ENCODE data around the gene OBSCN. TPM values are rescaled to one million over a fixed set of nuclear protein-coding genes. Genes with fewer than 3 reads are reported as not detected.

The OBSCN gene
- total and polyA plus RNA-seq, 2 donors (not counting 3 experiments of a cell fraction or from before 2014, with no cell fraction given) = 1.5 to 2.9 TPM

GRCh38 chr1:228194921-228195812 lies 12.7 kb upstream of the OBSCN start:
- DNase-seq (ENCODE audit: low read depth, low spot score) (no peak), FAIRE-seq (no peak)
- H3K9me1 ChIP-seq (replicated peaks; ENCODE audit: control insufficient read depth, extremely low read depth, insufficient read depth, low read length) = no peaks in the 10 kb centered on the region
- no peak overlapping the region for H3K4me2 ChIP-seq (ENCODE audit: insufficient read depth, low read length)
- TF ChIP-seq GATA2 (IDR thresholded peaks at IDR 0.05; ENCODE audit: insufficient read depth, insufficient read length, low read depth, low read length) = no peak
- TF ChIP-seq POLR2AphosphoS5 (IDR thresholded peaks at IDR 0.05; ENCODE audit: insufficient read depth, low read depth, low read length) = no peak
- TF ChIP-seq, protein P1, sequence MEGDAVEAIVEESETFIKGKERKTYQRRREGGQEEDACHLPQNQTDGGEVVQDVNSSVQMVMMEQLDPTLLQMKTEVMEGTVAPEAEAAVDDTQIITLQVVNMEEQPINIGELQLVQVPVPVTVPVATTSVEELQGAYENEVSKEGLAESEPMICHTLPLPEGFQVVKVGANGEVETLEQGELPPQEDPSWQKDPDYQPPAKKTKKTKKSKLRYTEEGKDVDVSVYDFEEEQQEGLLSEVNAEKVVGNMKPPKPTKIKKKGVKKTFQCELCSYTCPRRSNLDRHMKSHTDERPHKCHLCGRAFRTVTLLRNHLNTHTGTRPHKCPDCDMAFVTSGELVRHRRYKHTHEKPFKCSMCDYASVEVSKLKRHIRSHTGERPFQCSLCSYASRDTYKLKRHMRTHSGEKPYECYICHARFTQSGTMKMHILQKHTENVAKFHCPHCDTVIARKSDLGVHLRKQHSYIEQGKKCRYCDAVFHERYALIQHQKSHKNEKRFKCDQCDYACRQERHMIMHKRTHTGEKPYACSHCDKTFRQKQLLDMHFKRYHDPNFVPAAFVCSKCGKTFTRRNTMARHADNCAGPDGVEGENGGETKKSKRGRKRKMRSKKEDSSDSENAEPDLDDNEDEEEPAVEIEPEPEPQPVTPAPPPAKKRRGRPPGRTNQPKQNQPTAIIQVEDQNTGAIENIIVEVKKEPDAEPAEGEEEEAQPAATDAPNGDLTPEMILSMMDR (IDR thresholded peaks at IDR 0.05; ENCODE audit: extremely low read depth in 1 of 2, insufficient read depth in 1 of 2, low read depth in 1 of 2, low read length in 2 of 2) = no peak
- no peak for TF ChIP-seq FOS (IDR thresholded peaks at IDR 0.05; ENCODE audit: borderline replicate concordance, insufficient read depth, low read length)
- TF ChIP-seq JUN (IDR thresholded peaks at IDR 0.05; ENCODE audit: borderline replicate concordance, insufficient read depth, insufficient read length, low read depth) = no peak
- TF ChIP-seq MYC (IDR thresholded peaks at IDR 0.05; ENCODE audit: low read depth, low read length) = no peak
- no peak for TF ChIP-seq MAX (IDR thresholded peaks at IDR 0.05; ENCODE audit: insufficient read depth, insufficient read length)
- TF ChIP-seq POLR2A (IDR thresholded peaks at IDR 0.05; ENCODE audit: low read depth, low read length) = no peak
- TF ChIP-seq EZH2 (IDR thresholded peaks at IDR 0.05; ENCODE audit: borderline replicate concordance, low read depth, low read length, severe bottlenecking) = no peak
- ChIA-PET CTCF (no interaction called here), POLR2A (no interaction called here)
- dilution Hi-C loops (cut with MboI; ENCODE audit: extremely low pct_ligation_motif_present, low sequenced_read_pairs) (no loop called here), intact Hi-C loops (cut with micrococcal nuclease) (no loop called here)
- no peaks in the 10 kb centered on the region for H3K27me3 ChIP-seq (ENCODE audit: control insufficient read depth in 2 of 2, insufficient read depth in 2 of 2, low read length in 2 of 2)
- H3K9ac ChIP-seq (replicated peaks; ENCODE audit: extremely low read depth, insufficient read depth, low read length) = no peak overlapping the region
- no peak overlapping the region for H3K4me3 ChIP-seq (replicated peaks in 1 of 3; ENCODE audit: insufficient read depth in 1 of 3, low read depth in 1 of 3, low read length in 3 of 3)
- H3K4me1 ChIP-seq (ENCODE audit: control insufficient read depth, extremely low read depth, insufficient read depth, low read length) = no peaks in the 10 kb centered on the region
- BruUV-seq (replicated peaks) = no TSS peak
- no peaks in the 10 kb centered on the region for H3K79me2 ChIP-seq (ENCODE audit: control insufficient read depth, insufficient read depth, low read length)
- H4K20me1 ChIP-seq (replicated peaks; ENCODE audit: control insufficient read depth, extremely low read depth, insufficient read depth, low read length) = no peaks in the 10 kb centered on the region
- H2AFZ ChIP-seq (ENCODE audit: low read depth, low read length) = no peak overlapping the region
- no peaks in the 10 kb centered on the region for H3K9me3 ChIP-seq (replicated peaks; ENCODE audit: control insufficient read depth, insufficient read depth, low read length)
- H3K27ac ChIP-seq (ENCODE audit: insufficient read depth, low read depth, low read length) = no peak overlapping the region
- H3K36me3 ChIP-seq (ENCODE audit: control insufficient read depth in 2 of 2, extremely low read depth in 1 of 2, insufficient read depth in 2 of 2, low read length in 2 of 2) = no peaks in the 10 kb centered on the region
